Measurements from ENCODE around the gene ALCAM.

ALCAM gene

GRCh38 chr3:105423397-105423796 lies 56.7 kb downstream of the ALCAM start:
- H3K4me3 ChIP-seq (replicated peaks; ENCODE audit: low read depth, low read length): no peak overlapping the region
- no peak for TF ChIP-seq CTCF (IDR thresholded peaks at IDR 0.05; ENCODE audit: low read depth, low read length, missing control alignments)
- no peak for DNase-seq (ENCODE audit: extremely low read depth, low read depth)

- TF ChIP-seq CTCF (IDR thresholded peaks at IDR 0.05; ENCODE audit: low read depth, low read length, missing control alignments): no peak
- H3K4me3 ChIP-seq (replicated peaks; ENCODE audit: low read depth, low read length): no peak overlapping the region
- DNase-seq (ENCODE audit: extremely low read depth, low read depth): no peak
Observed at GRCh38 chr3:105424412-105425152, 57.9 kb downstream of the ALCAM start.

- H3K4me3 ChIP-seq (replicated peaks; ENCODE audit: low read depth, low read length): no peak overlapping the region
- DNase-seq (ENCODE audit: extremely low read depth, low read depth): no peak
- no peak for TF ChIP-seq CTCF (IDR thresholded peaks at IDR 0.05; ENCODE audit: low read depth, low read length, missing control alignments)
Observed at GRCh38 chr3:105425153-105425502, 58.4 kb downstream of the ALCAM start.

- TF ChIP-seq CTCF (IDR thresholded peaks at IDR 0.05; ENCODE audit: low read depth, low read length, missing control alignments): no peak
- no peak overlapping the region for H3K4me3 ChIP-seq (replicated peaks; ENCODE audit: low read depth, low read length)
- no peak for DNase-seq (ENCODE audit: extremely low read depth, low read depth)
Observed at GRCh38 chr3:105427332-105427731, 60.6 kb downstream of the ALCAM start.

- no peak for TF ChIP-seq CTCF (IDR thresholded peaks at IDR 0.05; ENCODE audit: low read depth, low read length, missing control alignments)
- DNase-seq (ENCODE audit: extremely low read depth, low read depth): no peak
- no peak overlapping the region for H3K4me3 ChIP-seq (replicated peaks; ENCODE audit: low read depth, low read length)
Observed at GRCh38 chr3:105429034-105429762, 62.5 kb downstream of the ALCAM start.

- no peak for TF ChIP-seq CTCF (IDR thresholded peaks at IDR 0.05; ENCODE audit: low read depth, low read length, missing control alignments)
- H3K4me3 ChIP-seq (replicated peaks; ENCODE audit: low read depth, low read length): no peak overlapping the region
- no peak for DNase-seq (ENCODE audit: extremely low read depth, low read depth)
Observed at GRCh38 chr3:105430455-105430854, 63.7 kb downstream of the ALCAM start.

Data from HFF-Myc (cell line).